GM19023 (cell line): ENCODE measurements around the gene CD7.

Experiments
- ATAC-seq: cut with Tn5 transposase; IDR thresholded peaks from one replicate; pipeline ENCODE4 v1.9.1; 2021; ENCODE audit warnings: mild to moderate bottlenecking, moderate library complexity; ENCODE audit not compliant: unreplicated experiment

The CD7 gene

GRCh38 chr17:82282239-82283207, 34.9 kb downstream of the CD7 start:
- no peak for ATAC-seq

GRCh38 chr17:82281502-82282238, 35.7 kb downstream of the CD7 start:
- no peak for ATAC-seq

- ATAC-seq = no peak
Measured at GRCh38 chr17:82281076-82281475, 36.3 kb downstream of the CD7 start.

- no peak for ATAC-seq
Measured at GRCh38 chr17:82280537-82280936, 36.9 kb downstream of the CD7 start.

- ATAC-seq = no peak
Measured at GRCh38 chr17:82278786-82279391, 38.5 kb downstream of the CD7 start.

- no peak for ATAC-seq
Measured at GRCh38 chr17:82278308-82278707, 39.1 kb downstream of the CD7 start.

GRCh38 chr17:82277851-82278250, 39.6 kb downstream of the CD7 start:
- no peak for ATAC-seq

GRCh38 chr17:82276938-82277337, 40.5 kb downstream of the CD7 start:
- no peak for ATAC-seq

- no peak for ATAC-seq
Measured at GRCh38 chr17:82275326-82275725, 42.1 kb downstream of the CD7 start.

GRCh38 chr17:82274134-82275020, 43.0 kb downstream of the CD7 start:
- ATAC-seq = no peak

GRCh38 chr17:82273327-82274133, 43.9 kb downstream of the CD7 start, which contains the start of gene CSNK1D:
Gene CSNK1D, minus strand, starts transcription at chr17:82273700. Its CDS starts 319 bp downstream, at chr17:82273381.
- ATAC-seq = peak; percentile 74

GRCh38 chr17:82272495-82273326, 44.7 kb downstream of the CD7 start:
- ATAC-seq = peak; percentile 20

GRCh38 chr17:82271401-82271800, 46.0 kb downstream of the CD7 start:
- ATAC-seq = no peak

- no peak for ATAC-seq
Measured at GRCh38 chr17:82270651-82271050, 46.8 kb downstream of the CD7 start.

- ATAC-seq = no peak
Measured at GRCh38 chr17:82269882-82270500, 47.4 kb downstream of the CD7 start.

GRCh38 chr17:82269138-82269881, 48.1 kb downstream of the CD7 start:
- ATAC-seq = no peak

- ATAC-seq = no peak
Measured at GRCh38 chr17:82267575-82268379, 49.6 kb downstream of the CD7 start.
